IMR-90 (cell line): ENCODE measurements around the gene RAD51B. TPM values are rescaled to one million over a fixed set of nuclear protein-coding genes. Genes with fewer than 3 reads are reported as not detected.
"Not testable (repeated sequence)": the region's sequence is repeated elsewhere in the genome, so short reads cannot be mapped to it uniquely, and the experiment has no call there.

ENCODE experiments used
- ATAC-seq: fragments of 200-7000 bp; cut with Tn5 transposase; 2 replicates; pipeline ENCODE4 v1.9.1; 2020; ENCODE audit warnings: low read depth, mild to moderate bottlenecking, moderate library complexity
- BruUV-seq: library from RNA; stranded (reverse); fragments of 400-500 nt; replicated peaks from 2 replicates; lab custom pipeline; 2021; lab: Mats Ljungman, UMichigan
- CTCF ChIA-PET: fragments of 300-600 bp; formaldehyde crosslinking; extraction: SDS; loops from one replicate; lab custom pipeline; 2021; ENCODE audit warnings: antibody characterized with exemption; lab: Yijun Ruan, JAX
- POLR2A ChIA-PET: fragments of 300-600 bp; sonication (Branson Sonifier 250); formaldehyde crosslinking; loops from one replicate; lab custom pipeline; 2022; ENCODE audit warnings: antibody characterized with exemption; ENCODE audit not compliant: unreplicated experiment; lab: Charles Lee
- DNase-seq: peaks from one replicate; pipeline ENCODE4 v3.0.0; 2013
- H2AFZ ChIP-seq: replicated peaks from 2 replicates; pipeline ENCODE3; 2013; ENCODE audit warnings: low read length, mild to moderate bottlenecking; ENCODE audit not compliant: poor library complexity
- H2AK5ac ChIP-seq: 2 replicates; pipeline ENCODE4 v1.6.1; 2013; ENCODE audit warnings: low read depth, low read length, inconsistent platforms
- H2AK9ac ChIP-seq: replicated peaks from 2 replicates; pipeline ENCODE3; 2013; ENCODE audit warnings: mild to moderate bottlenecking, low read depth, low read length, moderate library complexity; ENCODE audit not compliant: poor library complexity
- H2BK120ac ChIP-seq: 2 replicates; pipeline ENCODE4 v1.6.1; 2013; ENCODE audit warnings: low read depth, low read length, inconsistent platforms
- H2BK15ac ChIP-seq: 3 replicates; pipeline ENCODE4 v1.6.1; 2013; ENCODE audit warnings: low read depth, low read length, inconsistent platforms
- H2BK20ac ChIP-seq: 2 replicates; pipeline ENCODE4 v1.6.1; 2013; ENCODE audit warnings: low read depth, mild to moderate bottlenecking, inconsistent platforms, low read length, moderate library complexity
- H2BK5ac ChIP-seq: 2 replicates; pipeline ENCODE4 v1.6.1; 2013; ENCODE audit warnings: mild to moderate bottlenecking, low read depth, low read length, inconsistent platforms; ENCODE audit not compliant: poor library complexity, severe bottlenecking
- H3K14ac ChIP-seq: replicated peaks from 2 replicates; pipeline ENCODE4 v1.6.1; 2013; ENCODE audit warnings: low read depth, low read length, inconsistent platforms
- H3K18ac ChIP-seq: 2 replicates; pipeline ENCODE4 v1.6.1; 2013; ENCODE audit warnings: low read depth, low read length, control low read depth
- H3K23ac ChIP-seq: 2 replicates; pipeline ENCODE4 v1.6.1; 2013; ENCODE audit warnings: low read depth, low read length, inconsistent platforms
- H3K27ac ChIP-seq: 2 replicates; pipeline ENCODE4 v1.5.1; 2013; ENCODE audit warnings: mild to moderate bottlenecking, control low read depth, low read length; ENCODE audit not compliant: insufficient read depth
- H3K27me3 ChIP-seq: 2 replicates; pipeline ENCODE4 v1.6.1; 2013; ENCODE audit warnings: low read length; ENCODE audit not compliant: control insufficient read depth, insufficient read depth
- H3K36me3 ChIP-seq: 2 replicates; pipeline ENCODE4 v1.6.1; 2013; ENCODE audit warnings: low read length, mixed read lengths; ENCODE audit not compliant: control insufficient read depth, insufficient read depth
- H3K4ac ChIP-seq: 2 replicates; pipeline ENCODE4 v1.6.1; 2013; ENCODE audit warnings: low read depth, low read length, inconsistent platforms
- H3K4me1 ChIP-seq: 2 replicates; pipeline ENCODE4 v1.6.1; 2013; ENCODE audit warnings: low read length, mixed read lengths; ENCODE audit not compliant: control insufficient read depth, insufficient read depth
- H3K4me2 ChIP-seq: 2 replicates; pipeline ENCODE4 v1.6.1; 2013; ENCODE audit warnings: low read depth, mild to moderate bottlenecking, control low read depth, low read length, moderate library complexity
- H3K4me3 ChIP-seq: 2 replicates; pipeline ENCODE4 v1.5.1; 2013; ENCODE audit warnings: low read depth, mild to moderate bottlenecking, control low read depth, low read length, moderate library complexity; ENCODE audit not compliant: insufficient read depth
- H3K56ac ChIP-seq: 2 replicates; pipeline ENCODE4 v1.6.1; 2013; ENCODE audit warnings: low read length, inconsistent platforms; ENCODE audit not compliant: insufficient read depth; ENCODE audit errors: extremely low read depth
- H3K79me1 ChIP-seq, 2 experiments: 2 replicates each; pipeline ENCODE4 v1.6.1; 2013; ENCODE audit warnings: low read length in 2 of 2, inconsistent platforms in 1 of 2, low read depth in 1 of 2
- H3K9ac ChIP-seq: 2 replicates; pipeline ENCODE4 v1.6.1; 2013; ENCODE audit warnings: low read depth, low read length, control low read depth
- H3K9me1 ChIP-seq: 2 replicates; pipeline ENCODE4 v1.6.1; 2013; ENCODE audit warnings: low read length, inconsistent platforms; ENCODE audit not compliant: insufficient read depth
- H3K9me3 ChIP-seq: 2 replicates; pipeline ENCODE4 v1.6.1; 2013; ENCODE audit warnings: low read length; ENCODE audit not compliant: control insufficient read depth, insufficient read depth
- H4K20me1 ChIP-seq: 2 replicates; pipeline ENCODE4 v1.6.1; 2013; ENCODE audit warnings: low read length, inconsistent platforms; ENCODE audit not compliant: insufficient read depth
- H4K5ac ChIP-seq: 2 replicates; pipeline ENCODE4 v1.6.1; 2013; ENCODE audit warnings: mild to moderate bottlenecking, low read depth, low read length, control low read depth
- H4K8ac ChIP-seq, 2 experiments: 2 replicates each; pipeline ENCODE4 v1.6.1; 2013; ENCODE audit warnings: low read depth in 2 of 2, low read length in 2 of 2, control low read depth in 1 of 2, inconsistent platforms in 1 of 2
- H4K91ac ChIP-seq: 2 replicates; pipeline ENCODE4 v1.6.1; 2013; ENCODE audit warnings: low read depth, low read length, inconsistent platforms; ENCODE audit not compliant: insufficient read depth
- RCOR1 ChIP-seq: IDR thresholded peaks from 2 replicates; pipeline ENCODE4 v1.6.1; 2012; ENCODE audit warnings: mild to moderate bottlenecking, low read length, improper control_type of control experiment; ENCODE audit not compliant: insufficient replicate concordance
- RFX5 ChIP-seq: IDR thresholded peaks from 2 replicates; pipeline ENCODE4 v1.8.0; 2012; ENCODE audit warnings: low read depth, mild to moderate bottlenecking, low read length, moderate library complexity
- WGBS, 2 experiments: methylation state at CpG; one replicate each; pipeline versions ENCODE4 v1.1.5 to v1.1.7; 2013; ENCODE audit warnings: missing lambda C conversion rate in 2 of 2; ENCODE audit not compliant: insufficient read length in 1 of 2; ENCODE audit errors: extremely low coverage in 2 of 2; 5-methylcytosine and 5-hydroxymethylcytosine counted together
- dilution Hi-C: fragments of 300-500 bp; cut with HindIII; formaldehyde crosslinking; loops from one replicate; pipeline ENCODE4 v1.14.3; 2018; ENCODE audit warnings: low sequenced_read_pairs; ENCODE audit not compliant: unreplicated experiment
- in situ Hi-C: fragments of 300-500 bp; cut with MboI; formaldehyde crosslinking; loops from 3 replicates; pipeline ENCODE4 v1.14.3; 2019; ENCODE audit warnings: low sequenced_read_pairs, inconsistent platforms, mixed read lengths
- intact Hi-C: fragments of 100-400 bp; cut with micrococcal nuclease; formaldehyde crosslinking; loops from 2 replicates; pipeline ENCODE4 v1.10.0; 2022
- polyA plus RNA-seq, 3 experiments: library from polyadenylated mRNA; depleted of rRNA; stranded (reverse); fragments of >200 nt; gene quantifications; 2 replicates each; pipeline ENCODE4 v1.2.3, GENCODE V29; 2012; ENCODE audit warnings: low replicate concordance in 1 of 3
- total RNA-seq: library from RNA; depleted of rRNA; stranded (reverse); fragments of >200 nt; gene quantifications from 2 replicates; pipeline ENCODE4 v1.2.3, GENCODE V29; 2012

The RAD51B gene
- total and polyA plus RNA-seq, 2 of the 4 experiments (the other 2 are of a cell fraction) = 5.1 to 18.8 TPM

- Histone ChIP-seq H3K9ac (no peak overlapping the region), H3K4me3 (no peak overlapping the region), H3K18ac (no peak overlapping the region), H2BK5ac (no peak overlapping the region), H3K27ac (no peak overlapping the region), H3K4me1 (no peaks in the 10 kb centered on the region; the same call in 1 of the 2 replicates), H4K8ac (no peak overlapping the region), H3K56ac (no peak overlapping the region), H2AK9ac (no peak overlapping the region), H3K14ac (no peak overlapping the region), H3K4me2 (no peak overlapping the region), H2BK20ac (no peak overlapping the region), H2AK5ac (no peak overlapping the region), H3K36me3 (no peaks in the 10 kb centered on the region), H3K23ac (no peak overlapping the region), H4K20me1 (no peaks in the 10 kb centered on the region), H2AFZ (no peak overlapping the region), H2BK120ac (no peak overlapping the region), H3K9me3 (peaks cover 4% of the 10 kb centered on the region), H3K9me1 (no peaks in the 10 kb centered on the region), H4K5ac (no peak overlapping the region), H2BK15ac (no peak overlapping the region), H3K4ac (no peak overlapping the region), H4K91ac (no peak overlapping the region), H3K79me1 (no peaks in the 10 kb centered on the region), H3K27me3 (no peaks in the 10 kb centered on the region)
- in situ Hi-C loops (no loop called here), intact Hi-C loops (no loop called here), dilution Hi-C loops (no loop called here)
- POLR2A ChIA-PET = interaction anchor here (0.6 kb wide), 1 partner anchor 378 kb away, joined by 12 read pairs; no protein-coding TSS in a partner anchor
- TF ChIP-seq RFX5 (no peak), RCOR1 (no peak)
- no peak for ATAC-seq
- BruUV-seq = no TSS peak
- WGBS, 2 experiments = no CpG with 5 or more reads among the region's 1 CpG
- no peak for DNase-seq
- CTCF ChIA-PET = no interaction called here
These were observed 481.6 kb downstream of the RAD51B start for GRCh38 chr14:68301219-68301618.

DNA sequence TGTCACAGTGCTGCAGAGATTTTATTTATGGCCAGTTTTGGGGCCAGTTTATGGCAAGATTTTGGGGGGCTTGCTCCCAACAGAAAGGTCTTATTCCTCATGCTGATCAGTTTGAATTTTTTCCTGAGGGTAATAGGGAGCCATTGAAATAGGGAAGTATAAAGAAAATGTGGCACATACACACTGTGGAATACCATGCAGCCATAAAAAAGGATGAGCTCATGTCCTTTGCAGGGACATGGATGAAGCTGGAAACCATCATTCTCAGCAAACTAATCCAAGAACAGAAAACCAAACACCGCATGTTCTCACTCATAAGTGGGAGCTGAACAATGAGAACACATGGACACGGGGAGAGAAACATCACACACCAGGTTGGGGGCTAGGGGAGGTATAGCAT is 483.4 kb downstream of the RAD51B start:
- H2BK5ac ChIP-seq, H4K91ac ChIP-seq, in situ Hi-C loops, H2BK15ac ChIP-seq, POLR2A ChIA-PET, H2AFZ ChIP-seq, H3K14ac ChIP-seq, CTCF ChIA-PET, H3K56ac ChIP-seq, H3K4me2 ChIP-seq, H3K9ac ChIP-seq, H3K79me1 ChIP-seq, H3K4me3 ChIP-seq, H4K8ac ChIP-seq, H4K20me1 ChIP-seq, H4K5ac ChIP-seq, BruUV-seq, H2AK9ac ChIP-seq, H2AK5ac ChIP-seq, H3K27ac ChIP-seq, H3K18ac ChIP-seq, H3K4me1 ChIP-seq, H3K36me3 ChIP-seq, intact Hi-C loops, H3K9me1 ChIP-seq, H3K9me3 ChIP-seq, H2BK120ac ChIP-seq, DNase-seq, H3K23ac ChIP-seq, H3K4ac ChIP-seq, dilution Hi-C loops, H2BK20ac ChIP-seq, H3K27me3 ChIP-seq, ATAC-seq: not testable (repeated sequence)
- no CpG with 5 or more reads among the region's 2 CpGs for WGBS, 2 experiments
